ENCODE results near the gene VSIG8. TPM values are rescaled to one million over a fixed set of nuclear protein-coding genes. Genes with fewer than 3 reads are reported as not detected.

The VSIG8 gene
- total and polyA plus RNA-seq, 2 of the 8 experiments (the other 6 are each of a cell fraction or from before 2014, with no cell fraction given) = not detected

- Histone ChIP-seq H3K4me1 (replicated peaks in 1 of 4; ENCODE audit: control insufficient read depth in 3 of 4, insufficient read depth in 4 of 4, low read length in 3 of 4) (no peaks in the 10 kb centered on the region), H3K27ac (ENCODE audit: low read depth, low read length) (no peak overlapping the region), H2BK20ac (ENCODE audit: low read length) (no peak overlapping the region), H3K79me1 (ENCODE audit: low read depth, low read length) (no peaks in the 10 kb centered on the region), H4K8ac (ENCODE audit: extremely low read depth, insufficient read depth, low read length) (no peak overlapping the region), H3K23me2 (ENCODE audit: low read depth, low read length) (peaks cover 10% of the 10 kb centered on the region; the same call in 1 of the 2 replicates), H4K5ac (ENCODE audit: insufficient read length, low read depth, low read length) (no peak overlapping the region), H3K14ac (ENCODE audit: insufficient read length) (no peak overlapping the region), H2BK5ac (ENCODE audit: low read depth, low read length) (no peak overlapping the region), H2BK120ac (replicated peaks; ENCODE audit: low read depth, low read length) (no peak overlapping the region), H4K20me1 (replicated peaks in 1 of 2; ENCODE audit: control insufficient read depth in 1 of 2, insufficient read depth in 2 of 2, low read length in 2 of 2) (no peaks in the 10 kb centered on the region), H2BK12ac (ENCODE audit: low read depth, low read length) (no peak overlapping the region), H3K23ac (ENCODE audit: insufficient read length) (no peak overlapping the region), H3K4me2 (ENCODE audit: insufficient read depth in 1 of 2, low read depth in 2 of 2, low read length in 2 of 2) (peak overlapping the region; percentile 59 to 90), H3K4me3 (ENCODE audit: extremely low read depth in 1 of 4, insufficient read depth in 2 of 4, low read depth in 3 of 4, low read length in 4 of 4) (peak overlapping the region; percentile 38 to 84 (median 53); a peak in 7 of 8 replicates), H4K91ac (replicated peaks; ENCODE audit: insufficient read length, low read length) (no peak overlapping the region), H2AK5ac (ENCODE audit: low read depth, low read length) (no peak overlapping the region), H3K9ac (replicated peaks in 1 of 4; ENCODE audit: extremely low read depth in 1 of 4, low read depth in 3 of 4, low read length in 3 of 4) (no peak overlapping the region), H2AFZ (ENCODE audit: low read length) (no peak overlapping the region), H3K4ac (replicated peaks; ENCODE audit: insufficient read length, low read depth, low read length) (no peak overlapping the region), H3K18ac (ENCODE audit: extremely low read depth, low read length) (no peak overlapping the region), H3K9me3 (ENCODE audit: insufficient read depth in 2 of 2, low read depth in 1 of 2, low read length in 1 of 2) (no peaks in the 10 kb centered on the region; a peak in 1 of 4 replicates), H3K27me3 (replicated peaks in 1 of 4; ENCODE audit: control insufficient read depth in 3 of 4, extremely low read depth in 1 of 4, insufficient read depth in 3 of 4, low read length in 3 of 4) (peaks cover 7 to 33% (median 24%) of the 10 kb centered on the region in 4 experiments), H3K79me2 (ENCODE audit: control insufficient read depth in 1 of 2, insufficient read depth in 2 of 2, low read length in 2 of 2) (no peaks in the 10 kb centered on the region), H3K36me3 (ENCODE audit: control insufficient read depth in 2 of 4, insufficient read depth in 4 of 4, low read length in 3 of 4) (no peaks in the 10 kb centered on the region), H3K56ac (replicated peaks; ENCODE audit: insufficient read length, low read depth, low read length) (no peak overlapping the region), H2BK15ac (ENCODE audit: low read length) (no peak overlapping the region)
- DNase-seq (ENCODE audit: low read depth in 1 of 2, low spot score in 2 of 2) (no peak), FAIRE-seq (no peak)
- ChIA-PET CTCF (ENCODE audit: partially characterized antibody) (interaction anchor here (0.6 to 8.4 kb wide), 11 partner anchors 12 to 153 kb away, joined by 3 to 107 read pairs (median 4); partner anchors contain the start of gene SLAMF8), POLR2A (ENCODE audit: partially characterized antibody) (interaction anchor here (0.7 kb wide), 1 partner anchor 28 kb away, joined by 3 read pairs; no protein-coding TSS in a partner anchor)
- TF ChIP-seq TCF12 (IDR thresholded peaks at IDR 0.05; ENCODE audit: low read depth, low read length) = no peak
- 40% methylated on average over 6 of the region's 6 CpGs; no CpG with 5 or more reads in 1 of the 2 experiments for WGBS, 2 experiments (ENCODE audit: extremely low coverage in 1 of 2, insufficient coverage in 1 of 2, insufficient read length in 1 of 2, insufficient replicate concordance in 2 of 2, low coverage in 1 of 2, low lambda C conversion rate in 2 of 2, missing lambda C conversion rate in 1 of 2)
Observed at GRCh38 chr1:159853417-159854115, 8.9 kb downstream of the VSIG8 start.
